NCI-H510A (cell line): Measurements from ENCODE around the gene GCC1.
A peak's percentile ranks its signal among the peaks of the same experiment; 100 is the strongest.
"Not testable (repeated sequence)": the region's sequence is repeated elsewhere in the genome, so short reads cannot be mapped to it uniquely, and the experiment has no call there.

ENCODE experiments used
- DNase-seq: peaks from one replicate; lab custom pipeline; 2025; lab: John Stamatoyannopoulos, UW

Gene GCC1

DNA sequence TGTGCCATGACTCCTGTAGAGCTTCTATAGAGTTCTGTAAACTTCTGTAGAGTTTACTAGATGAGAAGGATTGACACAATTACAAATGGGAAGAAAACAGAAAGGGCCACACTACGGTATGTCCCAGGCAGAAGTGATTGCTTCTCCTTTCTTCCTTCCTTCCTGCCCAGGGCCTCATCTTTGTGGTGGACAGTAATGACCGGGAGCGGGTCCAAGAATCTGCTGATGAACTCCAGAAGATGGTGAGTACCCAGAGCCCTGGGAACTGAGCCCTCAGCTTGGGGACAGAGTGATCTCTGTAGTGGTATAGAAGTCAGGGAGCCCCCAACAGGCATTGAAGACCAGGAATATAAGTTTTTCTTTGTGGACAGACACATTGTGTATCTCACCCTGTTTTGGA, 4.5 kb upstream of the GCC1 start:
- no peak for DNase-seq

- DNase-seq, result peak; percentile 21
Measured at GRCh38 chr7:127588697-127589482, 3.5 kb upstream of the GCC1 start.

DNA sequence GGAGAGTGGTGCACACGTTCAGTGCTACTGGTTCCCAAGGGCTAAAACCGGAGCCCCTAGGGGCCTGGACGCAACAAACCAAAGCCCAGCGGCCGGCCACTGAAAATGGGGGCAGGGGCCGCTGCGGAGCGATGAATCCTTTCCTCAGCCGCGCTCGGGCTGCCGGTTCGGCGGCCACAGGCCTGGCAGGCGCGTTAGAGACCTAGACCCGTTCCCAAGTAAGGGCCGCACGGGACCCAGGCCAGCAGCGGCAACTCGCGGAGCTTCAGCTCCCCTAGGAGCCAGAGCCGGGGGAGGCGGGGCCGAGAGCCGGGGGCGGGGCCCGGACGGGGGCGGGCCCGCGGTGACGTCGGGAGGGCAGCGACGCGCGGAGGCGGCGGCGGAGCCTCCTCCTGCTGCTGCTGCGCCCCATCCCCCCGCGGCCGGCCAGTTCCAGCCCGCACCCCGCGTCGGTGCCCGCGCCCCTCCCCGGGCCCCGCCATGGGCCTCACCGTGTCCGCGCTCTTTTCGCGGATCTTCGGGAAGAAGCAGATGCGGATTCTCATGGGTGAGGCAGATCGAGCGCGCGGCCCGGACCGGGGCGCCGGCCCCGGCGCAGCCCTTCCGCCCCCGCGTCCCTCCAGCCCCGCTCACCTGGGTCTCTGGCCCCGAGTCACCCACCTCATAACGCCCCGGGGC, 2.8 kb upstream of the GCC1 start, which contains the start of gene ARF5:
Gene ARF5 (plus strand): TSS at position 393 of the 678 bp plus-strand sequence. CDS start 88 bp downstream, at position 481.
- peak; percentile 57 for DNase-seq

GRCh38 chr7:127587663-127588018, 2.2 kb upstream of the GCC1 start:
- DNase-seq, result no peak

DNA sequence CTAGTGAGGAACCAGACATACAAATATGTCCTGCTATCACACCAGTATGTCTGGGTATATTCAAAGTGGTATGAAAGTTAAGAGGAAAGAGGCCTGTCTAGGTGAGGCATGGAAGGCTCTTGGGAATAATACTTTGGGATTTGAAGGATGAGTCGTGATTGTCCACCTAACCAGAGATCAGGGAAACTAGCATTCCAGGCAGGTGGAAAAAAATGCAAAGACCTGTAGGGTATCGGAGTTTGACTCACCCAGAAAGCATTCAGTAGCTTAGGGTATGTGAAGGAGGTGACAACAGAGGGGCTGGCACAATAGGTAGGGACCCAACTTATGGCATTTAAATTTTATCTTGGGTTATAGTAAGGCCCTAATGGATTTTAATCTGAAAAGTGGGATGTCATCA, 950 bp upstream of the GCC1 start:
- no peak for DNase-seq

DNA sequence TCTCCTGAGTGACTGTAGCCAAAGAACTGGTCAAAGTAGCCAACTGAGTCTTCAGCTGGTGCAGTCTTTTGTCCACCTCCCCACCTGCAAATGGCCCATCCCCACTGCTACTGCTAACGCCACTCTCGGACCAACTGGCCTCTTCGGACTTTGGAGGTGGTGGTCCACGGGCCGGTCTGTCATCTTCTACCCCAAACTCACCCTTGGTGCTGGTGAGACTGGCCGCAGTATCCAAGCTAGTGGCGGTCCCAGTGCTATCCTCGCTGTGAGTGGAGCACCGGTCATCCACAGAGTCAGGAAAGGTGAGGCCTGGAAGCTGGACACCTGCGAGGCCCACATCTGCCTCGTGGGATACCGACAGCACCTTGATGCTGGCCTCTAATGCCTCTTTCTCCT, 750 bp downstream of the GCC1 start:
- no peak for DNase-seq

GRCh38 chr7:127582361-127582760, 3.0 kb downstream of the GCC1 start:
- no peak for DNase-seq

GRCh38 chr7:127581716-127582115, 3.7 kb downstream of the GCC1 start:
- no peak for DNase-seq

GRCh38 chr7:127580612-127581011, 4.8 kb downstream of the GCC1 start:
- no peak for DNase-seq

DNA sequence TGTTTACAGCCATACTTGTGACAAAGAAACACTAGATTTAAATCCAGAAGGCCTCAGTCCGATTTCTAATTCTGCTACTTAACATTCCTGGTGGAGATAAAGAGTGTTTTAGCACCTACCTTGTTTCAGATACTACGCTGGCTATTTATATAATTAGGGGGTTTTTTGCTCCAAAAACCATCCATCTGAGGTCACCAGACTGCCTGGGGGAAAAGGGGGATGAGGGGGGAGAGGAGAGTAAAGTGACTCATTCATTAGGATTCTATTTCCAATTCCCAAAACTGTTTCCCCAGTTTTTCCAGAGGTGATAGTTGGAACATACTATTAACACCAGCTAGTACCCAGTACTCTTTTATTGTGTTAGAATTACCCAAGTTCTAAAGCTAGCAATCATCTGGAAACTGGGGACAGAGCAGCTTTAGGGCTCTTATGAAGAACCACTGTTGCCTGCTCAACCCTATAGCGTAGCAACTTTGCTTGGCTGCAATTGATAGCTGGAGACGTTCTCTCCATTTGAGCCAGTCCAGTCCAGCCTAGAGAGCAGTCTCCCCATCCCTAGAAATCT, 6.6 kb downstream of the GCC1 start:
- DNase-seq, result no peak

DNA sequence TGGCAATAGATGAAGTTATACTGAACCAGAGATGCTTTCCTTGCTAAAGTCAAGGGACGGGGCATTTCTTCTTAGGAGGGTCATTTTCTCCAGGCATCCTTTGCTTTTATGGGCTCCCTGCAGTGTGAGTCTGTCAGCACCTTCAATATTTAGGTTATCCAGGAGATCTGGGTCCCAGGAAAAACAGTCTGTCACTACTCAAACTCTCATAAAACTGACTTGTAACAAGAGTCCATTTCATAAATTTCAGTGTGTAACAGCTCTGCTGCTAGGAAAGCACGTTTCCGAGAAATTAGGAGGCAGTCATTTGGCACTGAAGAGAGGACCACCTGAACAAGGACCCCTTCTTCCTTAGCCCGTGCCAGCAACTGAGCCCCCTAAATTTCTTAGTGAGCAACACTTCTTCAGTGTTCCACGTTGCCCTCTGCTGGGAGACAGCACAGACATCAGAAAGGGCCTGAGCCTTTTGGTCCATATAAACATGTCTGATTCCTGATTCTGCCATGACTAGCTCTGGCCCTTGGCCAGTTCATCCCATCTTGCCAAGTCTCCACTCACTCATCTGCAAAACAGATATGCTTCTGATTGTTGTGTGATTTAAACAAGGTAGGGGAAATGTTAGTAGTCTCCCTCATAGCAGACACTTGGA, 7.2 kb downstream of the GCC1 start:
- no peak for DNase-seq

DNA sequence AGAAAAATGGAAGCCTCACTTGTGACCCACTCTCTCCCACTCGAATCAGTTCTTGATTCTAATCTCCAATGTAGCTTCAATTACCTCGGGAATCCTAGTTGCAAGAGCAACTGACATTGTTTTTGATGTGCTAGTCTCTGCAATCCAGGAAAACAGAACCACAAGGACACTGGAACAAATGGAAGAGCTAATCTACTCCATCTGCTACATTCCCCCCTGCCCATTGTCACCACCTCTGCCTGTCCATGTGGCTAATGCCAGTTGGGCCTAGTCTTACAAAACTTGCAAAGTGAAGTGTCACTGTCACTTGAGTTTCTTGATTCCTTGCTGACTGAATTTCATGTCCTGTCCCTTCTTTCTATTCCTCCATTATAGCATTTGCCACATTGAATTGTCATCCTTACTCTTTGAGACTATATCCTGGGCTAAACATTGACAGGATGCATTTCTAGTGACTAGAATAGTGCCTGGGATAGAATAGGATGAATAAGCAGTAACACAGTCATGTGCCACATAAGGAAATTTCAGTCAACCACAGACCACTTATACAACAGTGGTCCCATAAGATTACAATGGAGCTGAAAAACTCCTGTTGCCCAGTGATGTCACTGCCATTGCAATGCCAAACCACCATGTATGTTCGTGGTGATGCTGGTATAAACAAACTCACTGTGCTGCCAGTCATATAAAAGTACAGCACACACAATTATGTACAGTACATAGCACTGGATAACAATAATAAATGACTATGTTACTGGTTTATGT, 13.5 kb downstream of the GCC1 start:
- no peak for DNase-seq

DNA sequence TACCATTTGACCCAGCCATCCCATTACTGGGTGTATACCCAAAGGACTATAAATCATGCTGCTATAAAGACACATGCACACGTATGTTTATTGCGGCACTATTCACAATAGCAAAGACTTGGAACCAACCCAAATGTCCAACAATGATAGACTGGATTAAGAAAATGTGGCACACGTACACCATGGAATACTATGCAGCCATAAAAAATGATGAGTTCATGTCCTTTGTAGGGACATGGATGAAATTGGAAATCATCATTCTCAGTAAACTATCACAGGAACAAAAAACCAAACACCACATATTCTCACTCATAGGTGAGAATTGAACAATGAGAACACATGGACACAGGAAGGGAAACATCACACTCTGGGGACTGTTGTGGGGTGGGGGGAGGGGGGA, 17.4 kb downstream of the GCC1 start:
- not testable (repeated sequence) for DNase-seq

DNA sequence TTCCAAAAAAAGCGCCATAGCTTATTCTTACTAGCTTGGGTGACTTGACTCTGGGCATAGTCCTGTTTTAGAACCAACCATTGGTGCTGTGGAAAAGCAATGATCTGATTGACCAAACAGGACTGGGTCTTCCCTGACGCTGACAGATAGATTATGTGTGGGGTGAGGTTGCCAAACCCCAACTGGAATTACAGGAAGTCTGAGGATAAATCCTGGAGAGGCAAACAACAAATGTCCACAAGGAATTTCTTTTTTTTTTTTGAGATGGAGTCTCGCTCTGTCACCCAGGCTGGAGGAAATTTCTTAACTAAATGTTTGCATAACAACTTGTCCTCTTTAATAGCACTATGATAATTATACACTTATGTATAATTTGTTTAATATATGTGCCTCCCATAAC, 19.2 kb downstream of the GCC1 start:
- no peak for DNase-seq

GRCh38 chr7:127557803-127558202, 27.6 kb downstream of the GCC1 start:
- DNase-seq, result no peak

DNA sequence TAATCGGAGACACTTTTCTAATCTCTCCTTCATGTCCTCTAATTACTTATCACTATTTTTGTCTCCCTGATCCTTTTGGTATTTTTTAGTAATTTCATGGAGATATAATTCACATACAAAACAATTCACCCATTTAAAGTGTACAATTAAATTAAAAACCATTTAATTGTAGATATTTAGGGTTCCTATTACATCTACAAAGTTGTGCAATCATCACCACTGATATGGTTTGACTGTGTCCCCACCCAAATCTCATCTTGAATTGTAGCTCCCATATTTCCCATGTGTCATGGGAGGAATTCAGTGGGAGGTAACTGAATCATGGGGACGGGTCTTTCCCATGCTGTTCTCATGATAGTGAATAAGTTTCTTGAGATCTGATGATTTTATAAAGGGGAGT, 29.0 kb downstream of the GCC1 start:
- DNase-seq, result no peak

DNA sequence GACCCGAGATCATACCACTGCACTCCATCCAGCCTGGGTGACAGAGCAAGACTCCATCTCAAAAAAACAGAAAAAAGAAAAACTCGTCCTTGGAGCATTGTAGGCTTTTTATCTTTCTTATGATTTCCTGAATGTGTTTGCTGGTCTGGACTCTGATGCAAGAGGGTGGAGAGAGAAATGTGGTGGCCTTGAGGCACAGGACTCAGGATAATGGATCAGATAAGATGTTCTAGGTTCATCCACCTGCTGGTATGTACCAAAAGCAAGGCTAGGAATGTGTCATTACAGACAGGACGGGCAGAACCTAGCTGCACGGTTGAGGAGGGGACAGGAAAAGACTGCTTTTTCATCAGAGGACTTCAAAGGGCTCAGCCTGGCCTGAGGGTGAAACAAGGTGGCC, 33.5 kb downstream of the GCC1 start:
- DNase-seq, result no peak

DNA sequence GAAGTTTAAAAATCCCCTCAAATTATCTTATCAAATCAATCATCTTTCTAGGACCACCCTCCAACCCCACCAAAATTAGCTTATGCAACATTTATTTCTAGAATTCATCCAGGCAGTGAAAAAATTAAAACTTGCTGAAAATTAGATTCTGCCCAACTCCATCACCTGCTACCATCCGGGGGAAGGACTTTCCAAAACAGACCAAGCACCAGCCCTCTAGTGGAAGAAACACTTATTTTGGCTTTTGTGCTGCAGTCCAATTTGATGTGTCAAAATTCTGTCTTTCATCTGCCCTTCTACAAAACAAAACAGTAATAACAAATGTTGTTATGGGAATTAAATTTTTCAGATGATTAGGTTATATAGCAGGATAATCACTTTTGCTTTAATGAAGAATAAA, 35.1 kb downstream of the GCC1 start:
- DNase-seq, result no peak

DNA sequence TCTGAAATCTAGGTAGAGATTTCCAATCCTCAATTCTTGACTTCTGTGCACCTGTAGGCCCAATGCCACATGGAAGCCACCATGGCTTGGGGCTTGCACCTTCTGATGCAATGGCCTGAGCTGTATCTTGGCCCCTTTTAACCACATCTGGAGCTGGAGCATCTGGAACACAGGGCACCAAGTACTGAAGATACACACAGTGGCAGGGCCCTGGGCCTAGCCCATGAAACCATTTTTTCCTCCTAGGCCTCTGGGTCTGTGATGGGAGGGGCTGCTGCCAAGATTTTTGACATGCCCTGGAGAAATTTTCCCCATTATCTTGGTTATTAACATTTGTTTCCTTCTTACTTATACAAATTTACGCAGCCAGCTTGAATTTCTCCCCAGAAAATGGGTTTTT, 39.1 kb downstream of the GCC1 start:
- no peak for DNase-seq

GRCh38 chr7:127541548-127541947, 43.8 kb downstream of the GCC1 start:
- DNase-seq, result no peak

DNA sequence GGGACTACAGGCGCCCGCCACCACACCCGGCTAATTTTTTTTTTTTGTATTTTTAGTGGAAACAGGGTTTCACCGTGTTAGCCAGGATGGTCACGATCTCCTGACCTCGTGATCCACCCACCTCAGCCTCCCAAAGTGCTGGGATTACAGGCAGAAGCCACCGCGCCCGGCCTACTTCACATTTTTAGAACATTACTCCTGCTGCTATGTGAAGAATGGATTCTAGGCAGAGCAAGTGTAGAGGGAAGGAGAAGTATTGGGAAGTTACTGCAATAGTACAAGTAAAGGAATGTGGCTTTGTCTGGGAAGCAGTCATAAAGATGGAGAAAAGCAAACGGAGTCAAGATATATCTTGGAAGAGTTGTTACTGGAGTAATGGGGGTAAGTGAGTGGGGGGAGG, 44.9 kb downstream of the GCC1 start:
- not testable (repeated sequence) for DNase-seq

GRCh38 chr7:127539116-127539515, 46.3 kb downstream of the GCC1 start:
- no peak for DNase-seq
